CD8-positive, alpha-beta memory T cell (primary cell): Measurements from ENCODE around the gene GOT1. TPM values are rescaled to one million over a fixed set of nuclear protein-coding genes. Genes with fewer than 3 reads are reported as not detected.

Experiments
- CTCF ChIA-PET: fragments of 350-600 bp; sonication (Branson Sonifier 250); formaldehyde crosslinking; loops from one replicate; lab custom pipeline; 2021; ENCODE audit warnings: antibody characterized with exemption; lab: Charles Lee
- POLR2A ChIA-PET: fragments of 350-600 bp; sonication (Branson Sonifier 250); formaldehyde crosslinking; loops from one replicate; lab custom pipeline; 2021; ENCODE audit warnings: antibody characterized with exemption; lab: Charles Lee
- DNase-seq, 5 donors: peaks; one replicate each; pipeline versions ENCODE4 v3.0.0 to v3.0.0-alpha.2; 2020 to 2022; ENCODE audit warnings: mixed read lengths in 1 of 5
- H3K27ac ChIP-seq: one replicate; pipeline ENCODE4 v1.7.0; 2013; ENCODE audit warnings: low read depth, mild to moderate bottlenecking, low read length, moderate library complexity
- H3K27me3 ChIP-seq: 2 replicates; pipeline ENCODE4 v1.7.0; 2013; ENCODE audit warnings: low read length, mild to moderate bottlenecking; ENCODE audit not compliant: insufficient read depth, poor library complexity, severe bottlenecking
- H3K36me3 ChIP-seq: 2 replicates; pipeline ENCODE4 v1.7.0; 2013; ENCODE audit warnings: mild to moderate bottlenecking, low read length, moderate library complexity; ENCODE audit not compliant: insufficient read depth
- H3K4me1 ChIP-seq: 2 replicates; pipeline ENCODE4 v1.7.0; 2013; ENCODE audit warnings: mild to moderate bottlenecking, low read length, moderate library complexity; ENCODE audit not compliant: insufficient read depth
- H3K4me3 ChIP-seq: 2 replicates; pipeline ENCODE4 v1.7.0; 2013; ENCODE audit warnings: mild to moderate bottlenecking, low read length
- H3K9me3 ChIP-seq: 2 replicates; pipeline ENCODE4 v1.7.0; 2013; ENCODE audit warnings: mild to moderate bottlenecking, low read length
- H3K27ac Mint-ChIP-seq, 8 donors: one replicate each; pipeline ENCODE4 v1.8.0; 2020 to 2021; ENCODE audit warnings: mixed read lengths in 8 of 8, mild to moderate bottlenecking in 6 of 8, inconsistent platforms in 3 of 8, moderate library complexity in 3 of 8
- H3K27me3 Mint-ChIP-seq, 2 donors: one replicate each; pipeline ENCODE4 v1.8.0; 2020 to 2021; ENCODE audit warnings: mixed read lengths in 2 of 2, mild to moderate bottlenecking in 1 of 2, moderate library complexity in 1 of 2
- H3K36me3 Mint-ChIP-seq, 3 donors: one replicate each; pipeline ENCODE4 v1.8.0; 2020 to 2021; ENCODE audit warnings: mixed read lengths in 3 of 3, inconsistent platforms in 1 of 3, mild to moderate bottlenecking in 1 of 3
- H3K4me1 Mint-ChIP-seq, 3 donors: one replicate each; pipeline ENCODE4 v1.8.0; 2020 to 2021; ENCODE audit warnings: mixed read lengths in 3 of 3, inconsistent platforms in 1 of 3, mild to moderate bottlenecking in 1 of 3
- H3K4me3 Mint-ChIP-seq, 7 donors: one replicate each; pipeline ENCODE4 v1.8.0; 2020 to 2021; ENCODE audit warnings: mixed read lengths in 7 of 7, mild to moderate bottlenecking in 6 of 7, moderate library complexity in 4 of 7, inconsistent platforms in 2 of 7
- H3K9me3 Mint-ChIP-seq, 5 donors: one replicate each; pipeline ENCODE4 v1.8.0; 2020 to 2022; ENCODE audit warnings: mixed read lengths in 5 of 5, mild to moderate bottlenecking in 3 of 5, moderate library complexity in 2 of 5, inconsistent platforms in 1 of 5
- polyA plus RNA-seq: library from polyadenylated mRNA; unstranded; fragments of 300-500 nt; fragmentation: Illumina TruSeq; gene quantifications from one replicate; pipeline ENCODE4 v1.2.3, GENCODE V29; 2021
- total RNA-seq, 2 experiments: library from RNA; stranded (reverse); gene quantifications; one replicate each; pipeline ENCODE4 v1.2.3, GENCODE V29; 2021

GOT1 gene
- total and polyA plus RNA-seq, 3 experiments from 2014 or later, result 24.6 to 33.4 (median 32.9) TPM

GRCh38 chr10:99375426-99375825 is 55.0 kb downstream of the GOT1 start:
- Histone ChIP-seq H3K27ac (no peak overlapping the region), H3K36me3 (no peaks in the 10 kb centered on the region), H3K4me3 (no peak overlapping the region), H3K4me1 (no peaks in the 10 kb centered on the region), H3K27me3 (no peaks in the 10 kb centered on the region), H3K9me3 (no peaks in the 10 kb centered on the region)
- Mint-ChIP-seq H3K27ac (no peak overlapping the region), H3K9me3 (peaks cover 0 to 2% (median 0%) of the 10 kb centered on the region in 5 donors), H3K4me3 (no peak overlapping the region), H3K36me3 (no peaks in the 10 kb centered on the region), H3K4me1 (peaks cover 2 to 10% (median 8%) of the 10 kb centered on the region in 3 donors), H3K27me3 (peaks cover 21 to 25% of the 10 kb centered on the region in 2 donors)
- POLR2A ChIA-PET, result no interaction called here
- DNase-seq, result no peak
- CTCF ChIA-PET, result no interaction called here

- Histone ChIP-seq H3K4me1 (no peaks in the 10 kb centered on the region), H3K27me3 (no peaks in the 10 kb centered on the region), H3K27ac (no peak overlapping the region), H3K36me3 (no peaks in the 10 kb centered on the region), H3K9me3 (no peaks in the 10 kb centered on the region), H3K4me3 (no peak overlapping the region)
- Mint-ChIP-seq H3K27me3 (peaks cover 21% of the 10 kb centered on the region in 2 donors), H3K27ac (no peak overlapping the region), H3K4me3 (no peak overlapping the region), H3K4me1 (peaks cover 2 to 10% (median 8%) of the 10 kb centered on the region in 3 donors), H3K36me3 (no peaks in the 10 kb centered on the region), H3K9me3 (peaks cover 0 to 2% (median 0%) of the 10 kb centered on the region in 5 donors)
- ChIA-PET POLR2A (no interaction called here), CTCF (no interaction called here)
- no peak for DNase-seq
Observed at GRCh38 chr10:99374972-99375371, 55.5 kb downstream of the GOT1 start.

GRCh38 chr10:99374526-99374925 is 55.9 kb downstream of the GOT1 start:
- peaks cover 0 to 2% (median 0%) of the 10 kb centered on the region in 5 donors for H3K9me3 Mint-ChIP-seq
- no peak overlapping the region for H3K27ac ChIP-seq
- ChIA-PET POLR2A (no interaction called here), CTCF (no interaction called here)
- DNase-seq, result no peak
- H3K36me3 ChIP-seq, result no peaks in the 10 kb centered on the region
- no peak overlapping the region for H3K4me3 Mint-ChIP-seq
- H3K4me1 ChIP-seq, result no peaks in the 10 kb centered on the region
- peaks cover 21 to 24% of the 10 kb centered on the region in 2 donors for H3K27me3 Mint-ChIP-seq
- H3K27me3 ChIP-seq, result no peaks in the 10 kb centered on the region
- H3K9me3 ChIP-seq, result no peaks in the 10 kb centered on the region
- no peaks in the 10 kb centered on the region for H3K36me3 Mint-ChIP-seq
- H3K27ac Mint-ChIP-seq, result no peak overlapping the region
- no peak overlapping the region for H3K4me3 ChIP-seq
- peaks cover 2 to 10% (median 8%) of the 10 kb centered on the region in 3 donors for H3K4me1 Mint-ChIP-seq

DNA sequence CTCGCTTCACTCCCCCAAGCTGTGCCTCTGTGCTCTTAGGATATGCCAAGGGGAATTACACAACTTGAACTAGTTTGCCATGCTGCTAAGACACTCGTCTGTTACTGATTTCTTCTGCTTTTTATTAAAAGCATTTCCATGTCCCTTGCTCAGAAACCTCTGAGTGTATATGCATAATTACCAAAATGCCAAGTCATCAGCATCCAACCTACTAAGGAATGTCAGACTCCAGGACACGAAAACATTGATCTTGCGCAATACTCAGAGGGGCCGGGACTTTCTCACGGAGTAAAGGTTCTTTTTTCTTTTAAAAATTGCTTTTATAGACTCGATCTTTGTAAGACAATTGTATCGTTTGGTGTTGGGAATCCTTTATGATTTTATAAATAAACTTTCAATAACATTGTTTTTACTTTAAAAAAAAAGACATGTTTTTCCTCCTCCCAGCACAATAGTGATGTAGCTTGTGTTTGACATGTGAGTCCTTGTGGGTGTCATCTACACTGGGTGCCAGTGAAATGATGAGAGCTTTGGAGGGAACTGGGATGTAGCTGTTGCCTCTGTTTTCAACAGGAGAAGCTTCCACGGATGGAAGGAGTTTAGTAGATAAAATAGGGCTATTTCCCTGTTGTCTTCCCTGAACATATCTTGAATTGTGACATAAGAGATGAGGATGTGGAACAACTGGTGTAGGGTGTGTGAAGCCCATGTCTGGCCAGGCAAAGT is 57.7 kb downstream of the GOT1 start:
- H3K27ac Mint-ChIP-seq, result no peak overlapping the region
- Histone ChIP-seq H3K27ac (no peak overlapping the region), H3K4me3 (no peak overlapping the region), H3K4me1 (no peaks in the 10 kb centered on the region), H3K27me3 (no peaks in the 10 kb centered on the region), H3K9me3 (no peaks in the 10 kb centered on the region), H3K36me3 (no peaks in the 10 kb centered on the region)
- peaks cover 18 to 26% of the 10 kb centered on the region in 2 donors for H3K27me3 Mint-ChIP-seq
- no peak overlapping the region for H3K4me3 Mint-ChIP-seq
- DNase-seq, result no peak
- ChIA-PET CTCF (no interaction called here), POLR2A (no interaction called here)
- H3K36me3 Mint-ChIP-seq, result no peaks in the 10 kb centered on the region
- H3K9me3 Mint-ChIP-seq, result no peaks in the 10 kb centered on the region
- H3K4me1 Mint-ChIP-seq, result peaks cover 2 to 10% (median 8%) of the 10 kb centered on the region in 3 donors

DNA sequence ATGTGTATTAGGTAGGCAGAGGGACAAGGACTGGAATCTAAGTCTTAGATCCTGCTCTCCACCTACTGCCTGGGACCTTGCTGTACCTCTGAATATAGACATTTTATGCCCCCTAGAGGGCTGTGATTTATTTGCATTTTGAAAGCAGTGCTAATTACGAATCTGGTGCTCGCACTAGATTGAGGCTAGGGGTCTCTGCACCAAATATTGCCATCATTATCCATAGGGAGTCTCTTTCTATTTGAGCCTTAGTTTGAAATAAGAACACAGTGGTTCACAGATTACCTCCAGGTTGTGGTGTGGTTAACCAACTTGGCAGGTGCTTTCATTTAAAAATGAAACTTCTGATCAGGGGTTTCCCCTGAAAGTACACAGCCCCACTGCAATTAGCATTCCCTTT is 59.4 kb downstream of the GOT1 start:
- Mint-ChIP-seq H3K9me3 (no peaks in the 10 kb centered on the region), H3K27ac (peak overlapping the region in 2 of 8 donors; percentile 27 to 51), H3K4me3 (no peak overlapping the region), H3K27me3 (peaks cover 14 to 37% of the 10 kb centered on the region in 2 donors), H3K4me1 (peaks cover 2 to 10% (median 8%) of the 10 kb centered on the region in 3 donors), H3K36me3 (no peaks in the 10 kb centered on the region)
- DNase-seq, result no peak
- Histone ChIP-seq H3K4me3 (no peak overlapping the region), H3K9me3 (no peaks in the 10 kb centered on the region), H3K27ac (no peak overlapping the region), H3K4me1 (no peaks in the 10 kb centered on the region), H3K27me3 (no peaks in the 10 kb centered on the region), H3K36me3 (no peaks in the 10 kb centered on the region)
- CTCF ChIA-PET, result no interaction called here
- POLR2A ChIA-PET, result no interaction called here

DNA sequence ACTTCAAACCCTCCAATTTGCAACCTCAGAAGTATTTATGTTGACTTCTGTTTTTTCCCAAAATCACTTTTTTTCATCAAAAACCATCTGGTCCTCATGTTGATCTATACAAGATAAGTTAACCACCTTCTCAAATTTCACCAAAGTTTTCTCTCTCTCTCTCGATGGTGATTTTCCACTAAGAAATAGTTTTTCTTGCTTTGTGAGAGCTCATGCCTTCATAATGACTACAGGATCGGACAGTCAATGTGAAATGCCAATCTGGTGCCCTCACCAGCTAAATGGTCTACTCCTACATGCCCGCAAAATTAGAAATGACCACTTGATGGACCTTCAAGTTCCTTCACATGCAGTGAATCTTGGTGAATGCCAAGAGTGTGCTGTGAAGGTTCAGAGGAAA is 60.9 kb downstream of the GOT1 start:
- H3K9me3 Mint-ChIP-seq, result no peaks in the 10 kb centered on the region

GRCh38 chr10:99369126-99369525 is 61.3 kb downstream of the GOT1 start:
- no peaks in the 10 kb centered on the region for H3K36me3 Mint-ChIP-seq
- ChIA-PET CTCF (interaction anchor here (1.4 kb wide), 1 partner anchor 23 kb away, joined by 3 read pairs; no protein-coding TSS in a partner anchor), POLR2A (no interaction called here)
- H3K9me3 Mint-ChIP-seq, result no peaks in the 10 kb centered on the region
- peaks cover 2 to 10% (median 8%) of the 10 kb centered on the region in 3 donors for H3K4me1 Mint-ChIP-seq
- no peak overlapping the region for H3K4me3 Mint-ChIP-seq
- Histone ChIP-seq H3K4me3 (no peak overlapping the region), H3K9me3 (no peaks in the 10 kb centered on the region), H3K27me3 (no peaks in the 10 kb centered on the region), H3K4me1 (no peaks in the 10 kb centered on the region), H3K27ac (no peak overlapping the region), H3K36me3 (no peaks in the 10 kb centered on the region)
- H3K27me3 Mint-ChIP-seq, result peaks cover 8 to 37% of the 10 kb centered on the region in 2 donors
- H3K27ac Mint-ChIP-seq, result no peak overlapping the region
- no peak for DNase-seq

More for the DNA sequence above, 60.9 kb downstream of the GOT1 start:
- Mint-ChIP-seq H3K4me1 (peaks cover 2 to 10% (median 8%) of the 10 kb centered on the region in 3 donors), H3K4me3 (no peak overlapping the region), H3K27ac (no peak overlapping the region), H3K36me3 (no peaks in the 10 kb centered on the region), H3K27me3 (peaks cover 8 to 37% of the 10 kb centered on the region in 2 donors)
- ChIA-PET POLR2A (no interaction called here), CTCF (interaction anchor here (1.4 kb wide), 1 partner anchor 22 kb away, joined by 3 read pairs; no protein-coding TSS in a partner anchor)
- Histone ChIP-seq H3K36me3 (no peaks in the 10 kb centered on the region), H3K27ac (no peak overlapping the region), H3K4me1 (no peaks in the 10 kb centered on the region), H3K4me3 (no peak overlapping the region), H3K9me3 (no peaks in the 10 kb centered on the region), H3K27me3 (no peaks in the 10 kb centered on the region)
- DNase-seq, result no peak

DNA sequence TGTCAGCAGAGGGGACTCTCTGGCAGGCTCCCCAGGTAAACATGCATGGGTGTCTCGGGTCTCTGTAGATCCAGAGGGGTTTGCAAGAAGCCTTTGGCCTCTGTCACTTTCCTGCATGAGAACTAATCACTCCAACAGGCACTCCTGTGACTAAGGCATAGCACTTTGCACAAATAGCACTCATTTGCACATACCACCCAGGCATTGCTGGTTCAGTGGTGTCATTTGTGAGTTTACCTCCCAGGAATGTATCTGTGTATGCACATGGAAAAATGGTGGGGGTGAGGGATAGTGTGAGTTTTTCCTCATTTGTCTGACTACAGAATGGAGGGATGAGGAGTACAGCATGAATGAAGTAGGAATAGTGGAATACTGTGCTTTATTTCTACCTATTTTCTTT is 61.8 kb downstream of the GOT1 start:
- Mint-ChIP-seq H3K27ac (no peak overlapping the region), H3K4me1 (peaks cover 2 to 10% (median 8%) of the 10 kb centered on the region in 3 donors), H3K36me3 (no peaks in the 10 kb centered on the region), H3K27me3 (peaks cover 8 to 34% of the 10 kb centered on the region in 2 donors), H3K9me3 (no peaks in the 10 kb centered on the region), H3K4me3 (no peak overlapping the region)
- CTCF ChIA-PET, result no interaction called here
- POLR2A ChIA-PET, result no interaction called here
- H3K36me3 ChIP-seq, result no peaks in the 10 kb centered on the region
- no peak overlapping the region for H3K4me3 ChIP-seq
- H3K4me1 ChIP-seq, result no peaks in the 10 kb centered on the region
- no peak overlapping the region for H3K27ac ChIP-seq
- H3K9me3 ChIP-seq, result no peaks in the 10 kb centered on the region
- no peaks in the 10 kb centered on the region for H3K27me3 ChIP-seq
- no peak for DNase-seq
